ENCODE data around the gene PARD3B.

DNA sequence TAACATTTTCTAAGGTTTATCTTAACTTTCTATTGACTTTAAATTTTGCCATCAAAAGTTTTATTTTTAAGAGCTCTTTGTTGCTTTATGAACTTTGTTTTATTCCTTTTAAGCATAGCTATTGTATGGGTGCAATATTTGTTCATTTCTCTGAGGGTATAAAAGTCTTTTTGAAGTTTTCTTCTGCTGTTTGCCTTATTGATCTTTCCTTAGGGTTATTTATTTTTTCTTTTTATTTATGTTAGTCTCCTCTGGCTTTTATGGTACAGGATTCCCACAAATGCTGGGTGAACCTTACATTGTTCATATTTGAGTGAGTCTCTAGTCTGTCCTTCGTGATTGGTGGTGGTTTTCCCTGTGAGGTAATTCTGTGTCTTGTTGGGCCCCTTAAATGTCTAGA lies 68.4 kb downstream of the PARD3B start:
- TF ChIP-seq, protein P1, sequence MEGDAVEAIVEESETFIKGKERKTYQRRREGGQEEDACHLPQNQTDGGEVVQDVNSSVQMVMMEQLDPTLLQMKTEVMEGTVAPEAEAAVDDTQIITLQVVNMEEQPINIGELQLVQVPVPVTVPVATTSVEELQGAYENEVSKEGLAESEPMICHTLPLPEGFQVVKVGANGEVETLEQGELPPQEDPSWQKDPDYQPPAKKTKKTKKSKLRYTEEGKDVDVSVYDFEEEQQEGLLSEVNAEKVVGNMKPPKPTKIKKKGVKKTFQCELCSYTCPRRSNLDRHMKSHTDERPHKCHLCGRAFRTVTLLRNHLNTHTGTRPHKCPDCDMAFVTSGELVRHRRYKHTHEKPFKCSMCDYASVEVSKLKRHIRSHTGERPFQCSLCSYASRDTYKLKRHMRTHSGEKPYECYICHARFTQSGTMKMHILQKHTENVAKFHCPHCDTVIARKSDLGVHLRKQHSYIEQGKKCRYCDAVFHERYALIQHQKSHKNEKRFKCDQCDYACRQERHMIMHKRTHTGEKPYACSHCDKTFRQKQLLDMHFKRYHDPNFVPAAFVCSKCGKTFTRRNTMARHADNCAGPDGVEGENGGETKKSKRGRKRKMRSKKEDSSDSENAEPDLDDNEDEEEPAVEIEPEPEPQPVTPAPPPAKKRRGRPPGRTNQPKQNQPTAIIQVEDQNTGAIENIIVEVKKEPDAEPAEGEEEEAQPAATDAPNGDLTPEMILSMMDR (IDR thresholded peaks at IDR 0.05; ENCODE audit: low read depth, low read length), result no peak
- no peak for TF ChIP-seq POLR2A (IDR thresholded peaks at IDR 0.05; ENCODE audit: extremely low read depth, insufficient read length)
- TF ChIP-seq, protein P2, sequence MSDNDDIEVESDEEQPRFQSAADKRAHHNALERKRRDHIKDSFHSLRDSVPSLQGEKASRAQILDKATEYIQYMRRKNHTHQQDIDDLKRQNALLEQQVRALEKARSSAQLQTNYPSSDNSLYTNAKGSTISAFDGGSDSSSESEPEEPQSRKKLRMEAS (IDR thresholded peaks at IDR 0.05; ENCODE audit: low read depth, low read length), result no peak
- no peak for TF ChIP-seq MYC (IDR thresholded peaks at IDR 0.05; ENCODE audit: low read depth, low read length)
